ENCODE data around the gene PCSK4.
"Not testable (repeated sequence)": the region's sequence is repeated elsewhere in the genome, so short reads cannot be mapped to it uniquely, and the experiment has no call there.

Gene PCSK4

DNA sequence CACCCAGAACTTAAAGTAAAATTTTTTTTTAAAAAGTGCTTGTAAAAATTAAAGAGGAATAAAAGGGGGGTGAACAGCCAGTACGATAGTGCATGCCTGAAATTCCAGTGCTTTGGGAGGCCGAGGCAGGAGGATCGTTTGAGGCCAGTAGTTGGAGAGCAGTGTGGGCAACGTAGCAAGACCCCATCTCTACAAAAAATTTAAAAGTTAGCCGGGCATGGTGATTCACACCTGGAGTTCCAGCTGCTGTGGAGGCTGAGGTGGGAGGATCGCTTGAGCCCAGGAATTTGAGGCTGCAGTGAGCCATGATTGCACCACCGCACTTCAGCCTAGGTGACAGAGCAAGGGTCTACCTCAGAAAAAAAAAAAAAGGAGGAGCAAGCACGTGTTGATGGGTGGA is 14.9 kb upstream of the PCSK4 start:
- ATAC-seq (no peak), DNase-seq (no peak)

DNA sequence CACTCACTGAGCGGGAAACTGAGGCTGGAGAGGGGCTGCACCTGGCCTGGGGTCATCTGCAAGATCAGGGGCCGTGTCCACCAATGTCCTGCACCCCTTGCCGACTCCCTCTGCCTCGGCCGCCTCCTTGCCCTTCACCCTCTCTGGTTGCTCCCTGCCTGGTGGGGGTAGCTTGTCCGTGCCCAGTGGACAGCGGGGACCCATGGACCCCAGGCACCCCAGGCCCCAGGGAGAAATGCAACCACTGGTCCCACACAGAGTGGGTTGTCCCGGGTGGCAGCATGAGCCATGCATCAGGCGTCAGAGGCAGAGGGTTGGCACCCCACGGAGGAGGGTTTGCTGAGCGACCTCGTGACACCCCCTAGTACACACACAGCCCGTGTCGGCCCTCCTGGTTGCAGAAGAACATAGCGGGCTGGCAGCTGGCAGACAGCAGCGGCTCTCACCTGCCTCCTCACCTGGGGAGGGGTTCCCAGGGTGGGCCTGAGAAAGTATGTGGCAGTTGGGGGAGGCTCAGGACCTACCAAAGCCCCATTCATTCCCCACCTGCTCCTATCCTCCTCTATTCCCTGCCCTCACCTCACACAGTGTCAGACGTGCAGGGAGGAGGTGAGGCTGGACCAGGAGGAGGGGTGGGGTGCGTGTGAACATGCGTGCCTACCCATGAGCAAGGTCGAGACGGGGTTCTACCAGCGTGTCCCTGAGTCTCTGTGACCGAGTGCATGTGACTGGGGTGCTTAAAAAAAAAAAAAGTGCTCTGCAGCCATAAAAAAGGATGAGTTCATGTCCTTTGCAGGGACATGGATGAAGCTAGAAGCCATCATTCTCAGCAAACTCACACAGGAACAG is 14.0 kb upstream of the PCSK4 start:
- ATAC-seq (no peak), DNase-seq (no peak)

DNA sequence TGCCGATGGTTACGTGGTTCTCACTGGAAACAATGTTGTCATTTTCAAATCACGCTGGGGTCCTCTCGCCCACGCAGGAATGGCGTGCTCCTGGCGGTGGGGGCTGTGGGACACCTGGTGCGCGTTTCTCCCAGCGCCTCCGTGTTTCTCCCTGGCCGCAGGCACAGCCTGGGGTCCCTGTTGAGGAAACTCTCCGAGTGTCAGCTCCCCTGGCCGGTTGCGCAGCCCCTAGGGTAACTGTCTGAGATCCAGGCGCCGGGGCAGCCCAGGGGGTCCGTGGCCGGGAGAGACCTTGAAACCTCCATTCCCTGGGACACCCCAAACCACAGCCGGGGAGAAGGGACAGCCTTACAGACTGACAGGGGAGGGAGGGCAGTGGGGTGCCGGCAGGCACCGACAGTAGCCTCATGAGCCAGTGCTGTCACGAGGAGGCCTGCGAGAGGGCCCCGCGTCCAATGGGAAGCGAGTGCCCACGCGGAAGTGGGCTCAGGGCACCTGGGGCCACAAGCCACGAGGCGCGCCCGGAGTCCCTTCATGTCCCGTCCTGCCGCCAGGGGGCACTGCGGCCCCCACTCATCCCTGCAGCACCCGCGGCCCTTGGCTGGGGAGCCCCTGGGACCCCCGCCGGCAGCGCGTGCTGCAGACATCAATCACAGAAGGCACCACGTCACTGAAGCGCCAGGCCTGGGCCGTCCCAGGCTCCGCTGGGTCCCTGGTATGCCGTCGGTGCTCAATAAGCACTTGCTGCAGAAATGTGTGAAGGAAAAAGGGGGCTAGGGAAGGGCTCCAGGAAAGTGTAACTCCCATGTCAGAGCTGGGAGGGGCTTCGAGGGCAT is 13.2 kb upstream of the PCSK4 start:
- peak; percentile 83 for DNase-seq
- ATAC-seq, result peak; percentile 58

DNA sequence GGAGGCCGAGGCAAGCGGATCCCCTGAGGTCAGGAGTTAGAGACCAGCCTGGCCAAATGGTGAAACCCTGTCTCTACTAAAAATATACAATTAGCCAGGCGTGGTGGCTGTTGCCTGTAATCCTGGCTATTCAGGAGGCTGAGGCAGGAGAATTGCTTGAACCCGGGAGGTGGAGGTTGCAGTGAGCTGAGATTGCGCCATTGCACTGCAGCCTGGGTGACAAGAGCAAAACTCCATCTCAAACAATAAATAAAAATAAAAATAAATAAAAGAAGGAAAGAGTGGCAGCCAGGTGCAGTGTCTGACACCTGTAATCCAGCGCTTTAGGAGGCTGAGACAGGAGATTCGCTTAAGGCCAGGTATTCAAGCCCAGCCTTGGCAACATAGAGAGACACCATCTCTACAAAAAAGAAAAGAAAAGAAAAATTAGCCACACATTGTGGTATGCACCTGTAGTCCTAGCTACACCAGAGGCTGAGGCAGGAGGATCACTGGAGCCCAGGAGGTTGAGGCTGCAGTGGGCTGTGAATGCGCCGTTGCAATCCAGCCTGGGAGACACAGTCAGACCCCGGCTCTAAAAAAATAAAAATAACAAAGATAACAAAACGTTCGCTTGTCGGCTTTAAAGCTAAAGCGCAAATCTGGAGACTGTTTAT is 12.4 kb upstream of the PCSK4 start:
- ATAC-seq (no peak), DNase-seq (no peak)

DNA sequence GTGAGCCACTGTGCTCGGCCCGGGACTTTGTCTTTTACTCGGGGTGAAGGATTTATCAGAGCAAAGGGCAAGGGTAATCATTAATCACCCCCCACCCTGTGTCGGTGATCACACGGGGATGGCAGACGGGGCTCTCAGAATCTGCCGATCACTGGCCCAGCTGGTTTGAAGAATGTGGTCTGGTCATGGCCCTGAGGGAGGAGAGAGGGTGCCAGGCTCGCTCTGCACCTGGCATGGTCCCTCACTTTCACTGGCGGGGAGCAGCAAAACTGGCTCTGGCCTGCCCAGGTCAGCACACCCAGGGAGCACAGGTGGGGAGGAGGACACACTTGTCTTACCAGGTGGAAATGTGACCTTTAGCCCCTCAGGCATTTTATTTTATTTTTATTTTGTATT is 11.0 kb upstream of the PCSK4 start:
- no peak for DNase-seq
- ATAC-seq, result no peak

DNA sequence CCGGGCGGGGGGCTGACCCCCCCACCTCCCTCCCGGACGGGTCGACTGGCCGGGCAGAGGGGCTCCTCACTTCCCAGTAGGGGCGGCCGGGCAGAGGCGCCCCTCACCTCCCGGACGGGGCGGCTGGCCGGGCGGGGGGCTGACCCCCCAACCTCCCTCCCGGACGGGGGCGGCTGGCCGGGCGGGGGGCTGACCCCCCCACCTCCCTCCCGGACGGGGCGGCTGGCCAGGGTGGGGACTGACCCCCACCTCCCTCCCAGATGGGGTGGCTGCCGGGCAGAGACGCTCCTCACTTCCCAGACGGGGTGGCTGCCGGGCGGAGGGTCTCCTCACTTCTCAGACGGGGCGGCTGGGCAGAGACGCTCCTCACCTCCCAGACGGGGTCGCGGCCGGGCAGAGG is 9.1 kb upstream of the PCSK4 start:
- ATAC-seq, DNase-seq: not testable (repeated sequence)

DNA sequence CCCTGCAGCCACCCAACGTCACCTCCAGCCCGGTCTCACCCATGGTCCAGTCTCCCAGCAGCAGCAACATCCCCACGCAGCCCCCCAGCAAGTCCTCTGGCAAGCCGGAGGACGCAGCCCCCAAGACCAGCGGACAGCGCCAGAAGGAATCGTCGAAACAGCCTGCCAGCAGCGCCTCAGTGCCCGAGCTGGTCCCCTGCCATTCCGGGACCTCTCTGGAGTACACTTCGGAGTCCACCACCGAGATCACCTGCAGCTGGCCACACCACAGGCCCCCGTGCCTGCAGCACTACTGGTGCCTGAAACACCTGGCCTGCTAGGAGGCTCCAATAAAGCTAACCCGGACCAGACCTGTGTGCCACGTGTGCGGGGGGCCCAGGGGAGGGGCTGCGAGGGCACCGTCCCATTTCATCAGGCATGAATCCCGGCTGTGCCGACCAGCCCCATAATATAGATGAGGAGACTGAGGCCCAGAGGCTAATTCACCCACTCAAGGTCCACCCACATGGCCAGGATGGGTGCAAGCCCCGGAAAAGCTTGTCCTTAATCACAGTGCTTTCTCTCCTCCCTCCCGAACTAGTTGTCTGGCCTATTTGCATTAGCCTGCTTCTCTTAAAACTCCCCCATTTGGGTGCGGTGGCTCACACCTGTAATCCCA is 7.6 kb upstream of the PCSK4 start:
- no peak for DNase-seq
- ATAC-seq, result no peak

DNA sequence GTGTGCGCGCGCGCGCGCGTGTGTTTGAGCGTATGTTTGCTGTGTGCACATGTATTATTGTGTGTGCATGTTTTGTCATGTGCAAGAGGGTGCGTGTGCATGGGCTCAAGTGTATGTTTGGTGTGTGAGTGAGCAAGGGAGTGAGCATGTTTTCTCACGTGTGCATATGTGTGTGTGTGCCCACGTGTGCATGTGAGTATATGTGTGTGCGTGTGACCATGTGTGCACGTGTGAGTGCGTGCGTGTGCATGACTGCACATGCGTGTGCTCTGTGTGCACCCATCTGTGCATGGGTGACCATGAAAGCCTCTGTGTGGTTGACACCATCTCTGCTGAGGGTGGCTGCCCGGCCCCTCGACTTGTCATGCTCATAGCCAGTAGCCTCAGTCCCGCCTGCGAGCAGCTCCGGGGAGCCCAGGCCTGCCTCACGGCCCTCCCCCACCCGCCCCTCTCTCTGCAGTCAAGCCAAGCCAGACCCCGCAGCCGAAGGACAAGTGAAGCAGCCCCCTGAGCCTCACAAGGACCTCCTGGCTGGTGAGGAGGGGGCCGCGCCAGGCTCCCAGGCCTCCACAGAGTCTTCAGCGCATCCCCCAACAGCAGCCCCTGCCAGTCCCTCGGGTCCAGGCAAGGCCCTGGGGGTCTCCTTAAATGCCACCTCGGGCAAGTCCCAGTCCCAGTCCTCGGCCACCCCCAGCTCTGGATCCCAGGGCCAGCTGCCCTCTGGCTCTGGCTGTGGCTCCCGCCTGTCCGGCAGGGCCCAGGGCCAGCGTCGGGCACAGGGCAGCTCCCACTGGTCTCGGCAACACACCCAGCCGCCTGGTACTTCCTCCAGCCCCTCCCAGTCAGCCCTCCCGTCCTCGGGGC is 6.8 kb upstream of the PCSK4 start:
- no peak for ATAC-seq
- DNase-seq, result no peak

DNA sequence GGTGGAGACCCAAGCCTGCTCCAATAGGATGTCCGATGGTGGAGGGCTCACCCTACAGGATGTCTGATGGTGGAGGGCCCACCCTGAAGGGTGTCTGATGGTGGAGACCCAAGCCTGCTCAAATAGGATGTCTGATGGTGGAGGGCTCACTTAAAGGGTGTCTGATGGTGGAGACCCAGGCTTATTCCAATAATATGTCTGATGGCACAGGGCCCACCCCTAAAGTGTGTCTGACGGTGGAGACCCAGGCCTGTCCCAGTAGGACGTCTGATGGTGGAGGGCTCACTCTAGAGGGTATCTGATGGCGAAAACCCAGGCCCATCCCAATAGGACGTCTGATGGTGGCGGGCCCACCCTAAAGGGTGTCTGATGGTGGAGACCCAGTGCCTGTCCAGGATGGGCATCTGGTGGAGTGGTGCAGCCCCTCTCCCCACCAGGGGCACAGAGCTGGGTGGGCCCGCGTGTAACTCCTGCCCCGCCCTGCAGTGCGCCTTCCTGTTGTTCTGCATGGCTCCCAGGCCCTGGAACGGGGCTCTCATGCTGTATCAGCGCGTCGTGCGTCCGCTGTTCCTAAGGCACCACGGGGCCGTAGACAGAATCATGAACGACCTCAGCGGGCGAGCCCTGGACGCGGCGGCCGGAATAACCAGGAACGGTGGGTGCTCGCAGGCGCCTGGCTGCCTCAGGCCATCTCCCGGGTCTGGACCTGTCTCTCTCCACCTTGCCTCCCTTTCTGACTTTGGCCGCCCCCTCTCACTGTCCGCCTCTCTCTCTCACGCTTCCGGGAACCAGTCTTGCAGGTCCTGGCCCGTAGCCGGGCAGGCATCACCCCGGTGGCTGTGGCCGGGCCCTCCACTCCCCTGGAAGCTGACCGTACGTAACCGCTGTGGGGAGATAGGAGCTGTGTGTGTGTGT is 5.9 kb upstream of the PCSK4 start:
- DNase-seq, result no peak
- no peak for ATAC-seq

DNA sequence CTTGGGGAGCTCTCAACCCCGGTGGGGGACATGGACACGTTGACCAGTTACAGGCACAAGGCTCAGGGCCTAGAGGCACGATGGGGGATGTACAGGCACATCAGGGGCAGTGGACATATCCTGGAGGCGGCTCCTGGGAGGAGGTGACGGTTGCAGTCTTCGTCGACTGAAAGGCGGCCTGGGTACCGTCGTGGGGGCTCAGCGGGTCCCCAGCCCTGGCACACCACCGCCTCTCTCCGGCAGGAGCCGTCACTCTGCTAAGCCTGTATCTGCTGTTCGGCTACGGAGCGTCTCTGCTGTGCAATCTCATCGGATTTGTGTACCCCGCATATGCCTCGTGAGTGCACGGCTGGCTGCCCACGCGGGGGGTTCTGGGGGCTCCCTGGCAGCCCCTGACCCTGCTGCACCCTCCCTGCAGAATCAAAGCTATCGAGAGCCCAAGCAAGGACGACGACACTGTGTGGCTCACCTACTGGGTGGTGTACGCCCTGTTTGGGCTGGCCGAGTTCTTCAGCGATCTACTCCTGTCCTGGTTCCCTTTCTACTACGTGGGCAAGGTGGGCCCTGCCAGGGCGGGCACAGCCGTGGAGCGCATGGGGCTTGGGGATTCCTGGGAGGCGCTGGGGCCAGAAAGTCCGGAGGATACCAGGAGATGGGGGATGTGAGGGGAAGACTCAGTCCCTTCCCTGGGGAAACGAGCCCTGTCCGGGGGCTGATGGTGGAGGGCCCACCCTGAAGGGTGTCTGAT is 5.1 kb upstream of the PCSK4 start:
- no peak for DNase-seq
- no peak for ATAC-seq

DNA sequence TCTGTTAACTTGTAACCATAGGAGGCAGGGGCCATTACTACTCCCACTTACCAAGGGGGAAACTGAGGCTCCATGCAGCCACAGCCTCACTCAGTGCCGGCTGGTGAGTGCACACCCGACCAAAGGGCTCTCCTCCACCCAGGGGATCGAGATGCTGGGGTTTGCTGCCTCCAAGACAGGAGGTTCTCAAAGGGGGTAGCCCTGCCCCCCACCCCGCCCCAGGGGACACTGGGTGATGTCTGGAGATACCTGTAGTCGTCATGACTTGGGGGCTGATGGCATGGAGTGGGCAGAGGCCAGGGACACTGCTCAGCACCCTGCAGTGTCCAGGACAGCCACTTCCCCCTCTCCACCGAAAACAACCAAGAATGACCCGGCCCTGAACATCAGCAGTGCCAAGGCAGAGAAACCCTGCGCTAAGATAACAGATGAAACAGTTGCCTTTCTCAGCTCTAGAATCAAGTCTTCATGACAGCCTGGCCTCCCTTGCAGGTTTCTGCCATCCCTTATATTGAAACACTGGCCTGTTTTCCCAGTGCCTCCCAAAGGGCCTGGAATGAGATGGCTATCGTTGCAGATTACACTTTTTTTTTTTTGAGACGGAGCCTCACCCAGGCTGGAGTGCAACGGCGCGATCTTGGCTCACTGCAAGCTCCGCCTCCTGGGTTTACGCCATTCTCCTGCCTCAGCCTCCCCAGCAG is 4.1 kb upstream of the PCSK4 start:
- ATAC-seq (no peak), DNase-seq (no peak)

DNA sequence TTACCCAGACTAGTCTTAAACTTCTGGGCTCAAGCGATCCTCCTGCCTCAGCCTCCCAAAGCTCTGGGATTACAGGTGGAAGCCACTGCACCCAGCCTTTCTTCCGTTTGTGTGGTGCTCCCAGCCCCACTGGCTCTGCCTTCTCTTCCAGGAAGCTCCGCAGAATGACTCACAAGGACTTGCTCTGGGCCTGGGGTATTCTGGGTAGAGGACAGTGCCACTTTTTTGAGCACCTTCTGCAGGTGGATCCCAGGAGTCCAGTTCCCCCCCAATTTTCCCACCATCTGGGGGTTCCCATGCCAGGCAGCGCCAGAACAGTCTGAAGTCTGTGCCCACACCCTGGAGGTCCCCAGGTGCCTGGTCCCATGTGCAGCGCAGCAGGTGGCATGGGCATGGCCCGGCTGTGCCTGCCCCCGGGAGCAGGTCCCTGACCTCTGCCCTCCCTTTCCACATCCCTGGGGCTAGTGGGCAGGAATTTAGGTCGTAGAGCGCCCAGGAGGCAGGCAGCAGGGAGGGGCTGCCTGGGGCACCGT is 2.4 kb upstream of the PCSK4 start:
- no peak for ATAC-seq
- DNase-seq, result no peak

DNA sequence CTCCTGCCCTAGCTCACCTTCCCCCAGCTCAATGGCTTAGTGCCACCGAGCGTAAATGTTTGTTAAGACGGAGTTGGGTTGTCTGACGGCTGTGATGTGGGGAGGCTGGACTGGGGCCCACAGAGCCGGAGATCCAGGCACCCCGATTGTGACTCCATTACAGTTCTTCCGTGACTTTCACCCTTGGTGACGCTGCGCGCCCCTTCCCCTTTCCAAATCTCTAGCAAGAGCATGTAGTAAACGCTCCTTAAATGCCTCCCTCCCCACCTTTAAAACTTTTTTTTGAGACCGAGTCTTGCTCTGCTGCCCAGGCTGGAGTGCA is 1.7 kb upstream of the PCSK4 start:
- DNase-seq, result no peak
- ATAC-seq, result no peak

DNA sequence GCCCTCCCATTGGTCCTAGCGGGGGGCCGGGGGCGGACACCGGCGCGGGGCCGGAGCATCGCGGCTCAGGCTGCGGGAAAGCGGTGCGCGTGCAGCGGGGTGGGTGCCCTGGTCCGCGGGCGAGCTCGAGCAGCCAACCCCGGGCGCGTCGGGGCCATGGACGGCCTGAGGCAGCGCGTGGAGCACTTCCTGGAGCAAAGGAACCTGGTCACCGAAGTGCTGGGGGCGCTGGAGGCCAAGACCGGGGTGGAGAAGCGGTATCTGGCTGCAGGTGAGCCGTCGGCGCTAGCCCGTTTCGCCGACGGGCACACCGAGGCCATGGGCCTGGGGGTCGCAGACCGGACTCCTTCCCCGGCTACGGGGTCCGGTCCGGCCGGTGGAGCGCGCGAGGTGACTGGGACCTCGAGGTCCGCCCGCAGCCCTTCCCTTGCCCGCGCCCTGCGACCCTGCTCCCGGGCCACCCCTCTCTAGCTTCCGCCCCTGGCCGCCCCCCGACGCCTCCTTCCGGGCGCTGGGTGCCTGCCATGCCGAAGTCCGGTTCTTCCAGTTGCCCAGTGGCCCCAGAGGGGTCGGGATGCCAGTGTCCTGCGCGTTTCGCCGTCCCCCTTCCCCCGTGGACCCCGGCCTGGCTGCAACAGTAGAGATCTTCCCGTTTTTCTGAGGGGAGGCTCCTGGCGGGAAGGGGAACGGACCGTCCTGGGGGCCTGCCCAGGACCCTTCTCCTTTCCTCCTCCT is 1.1 kb upstream of the PCSK4 start, which contains the start of gene REEP6:
REEP6 (plus strand) TSS at position 68 of the 735 bp plus-strand sequence; CDS start at position 157, 89 bp downstream.
- no peak for DNase-seq
- no peak for ATAC-seq

DNA sequence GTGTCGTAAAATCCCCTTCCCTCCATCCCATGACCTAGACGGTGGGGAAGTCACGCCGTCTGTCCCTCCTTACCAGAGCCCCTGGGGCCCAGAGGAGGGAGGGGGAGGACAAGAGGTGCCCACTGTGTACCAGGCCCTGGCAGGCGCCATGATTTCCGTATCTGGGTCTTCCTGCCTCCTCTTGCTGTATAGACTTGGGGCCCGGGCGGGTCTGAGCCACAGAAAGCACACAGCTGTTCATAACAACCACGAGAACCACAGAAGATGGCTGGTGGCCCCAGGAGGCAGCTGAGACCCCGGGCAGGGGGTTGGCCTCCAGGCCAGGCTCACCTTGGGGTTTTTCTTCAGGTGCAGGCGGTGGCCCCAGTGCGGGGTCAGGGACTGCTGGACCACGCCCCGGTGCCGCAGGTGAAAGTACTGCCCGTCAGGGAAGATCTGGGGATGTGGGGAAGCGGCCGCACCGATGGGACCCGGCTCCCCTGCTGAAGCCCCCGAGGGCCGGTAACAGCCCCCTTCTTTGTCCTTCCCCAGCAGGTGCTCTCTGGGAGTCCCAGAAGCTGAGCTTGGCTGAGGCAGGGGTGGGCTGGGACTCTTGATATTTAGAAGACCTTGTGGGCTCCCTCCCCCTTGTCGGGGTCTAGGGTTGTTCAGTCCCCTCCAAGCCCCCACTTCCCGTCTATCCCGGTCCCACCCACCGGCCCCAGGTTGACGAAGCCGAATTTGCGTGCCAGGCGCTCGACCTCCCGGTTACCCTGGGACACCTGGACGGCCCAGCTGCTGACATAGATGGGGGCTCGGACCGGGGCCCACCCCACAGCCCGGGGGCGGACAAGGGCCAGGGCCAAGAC is 463 bp downstream of the PCSK4 start:
- ATAC-seq (no peak), DNase-seq (no peak)

DNA sequence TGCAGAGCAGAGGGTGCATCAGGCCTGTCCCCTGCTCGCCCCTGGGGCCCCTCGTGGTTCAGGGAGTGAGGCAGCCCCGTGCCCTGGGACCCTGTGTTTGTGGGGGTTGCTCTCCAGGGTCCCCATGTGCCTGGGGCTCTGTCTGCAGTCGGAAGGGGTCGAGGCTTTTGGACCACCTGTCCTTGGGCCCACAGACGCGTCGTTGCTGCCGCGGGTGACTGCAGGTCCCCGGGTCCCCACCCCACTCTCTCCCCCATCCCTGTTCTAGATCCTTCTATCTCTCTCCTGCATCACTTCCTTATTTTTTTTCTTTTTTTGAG is 1.9 kb downstream of the PCSK4 start:
- no peak for ATAC-seq

DNA sequence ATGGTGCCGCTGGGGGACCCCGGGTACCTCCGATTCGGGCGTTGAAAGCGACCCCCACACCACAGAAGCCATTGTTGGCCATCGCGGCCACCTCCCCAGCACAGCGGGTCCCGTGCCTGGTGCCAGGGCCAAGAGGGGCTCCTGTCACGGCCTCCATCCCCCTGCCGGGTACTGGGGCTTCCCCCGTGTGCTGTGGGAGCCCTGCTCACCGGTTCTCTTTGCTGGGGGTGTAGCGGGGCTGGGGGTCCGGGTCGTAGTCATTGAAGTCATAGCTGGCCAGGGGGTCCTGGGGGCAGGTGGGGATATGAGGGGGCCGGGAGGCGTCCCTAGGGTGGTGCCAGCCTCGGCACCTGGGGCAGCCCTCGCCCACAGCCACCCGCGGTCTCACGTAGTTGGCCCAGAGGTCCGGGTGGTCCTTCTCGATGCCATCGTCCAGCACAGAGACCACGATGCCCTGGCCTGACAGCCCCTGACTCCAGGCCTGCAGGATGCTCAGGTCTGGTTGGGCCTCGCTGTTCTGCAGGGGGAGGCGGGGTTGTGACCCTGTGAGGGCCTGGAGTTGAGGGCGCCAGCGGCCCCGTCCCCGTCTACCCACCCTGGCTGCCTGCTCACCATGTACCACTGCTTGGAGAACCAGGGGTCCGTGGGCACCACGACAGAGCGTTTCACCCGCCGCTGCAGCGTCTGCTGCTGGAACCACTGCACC is 2.4 kb downstream of the PCSK4 start:
- no peak for DNase-seq

More for the DNA sequence above, 1.9 kb downstream of the PCSK4 start:
- no peak for DNase-seq

More for the DNA sequence above, 2.4 kb downstream of the PCSK4 start:
- no peak for ATAC-seq
